ENCODE measurements around the gene ARFRP1. TPM values are rescaled to one million over a fixed set of nuclear protein-coding genes. Genes with fewer than 3 reads are reported as not detected.

The ARFRP1 gene
- total RNA-seq, 1 experiment from 2014 or later = 42.7 TPM

DNA sequence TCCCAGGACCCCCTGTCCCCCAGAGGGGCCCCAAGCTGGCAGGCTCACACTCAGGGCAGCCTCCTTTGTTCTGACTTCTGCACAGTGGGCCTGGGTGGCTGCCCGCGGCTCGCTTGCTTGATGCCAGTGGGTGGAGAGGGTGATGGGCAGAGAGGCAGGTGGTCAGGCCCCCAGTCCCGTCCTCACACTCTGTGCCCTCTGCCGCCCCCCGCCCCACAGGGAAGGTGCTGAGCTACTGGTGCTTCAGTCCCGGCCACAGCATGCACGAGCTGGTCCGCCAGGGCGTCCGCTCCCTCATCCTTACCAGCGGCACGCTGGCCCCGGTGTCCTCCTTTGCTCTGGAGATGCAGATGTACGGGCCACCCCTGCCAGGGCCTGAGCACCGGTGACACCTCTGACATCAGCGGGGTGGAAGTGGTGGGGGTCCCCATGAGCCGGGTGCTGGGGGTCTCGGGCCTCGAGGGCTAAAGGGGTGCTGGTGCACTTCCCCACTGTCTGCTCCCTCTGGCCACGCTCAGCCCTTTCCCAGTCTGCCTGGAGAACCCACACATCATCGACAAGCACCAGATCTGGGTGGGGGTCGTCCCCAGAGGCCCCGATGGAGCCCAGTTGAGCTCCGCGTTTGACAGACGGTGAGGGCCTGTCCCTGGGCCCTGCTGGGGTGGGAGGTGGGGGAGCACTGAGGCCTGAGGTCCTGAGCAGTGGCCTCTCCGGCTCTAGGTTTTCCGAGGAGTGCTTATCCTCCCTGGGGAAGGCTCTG lies 20.2 kb downstream of the ARFRP1 start:
- no peak overlapping the region for H3K27ac ChIP-seq (ENCODE audit: insufficient read length, low read depth, low read length)

More for the DNA sequence above, 20.2 kb downstream of the ARFRP1 start:
- Mint-ChIP-seq H3K4me1 (no peaks in the 10 kb centered on the region), H3K27me3 (ENCODE audit: low read depth) (no peaks in the 10 kb centered on the region; the same call in 1 of the 2 replicates), H3K9me3 (no peaks in the 10 kb centered on the region), H3K4me3 (no peak overlapping the region), H3K27ac (no peak overlapping the region), H3K36me3 (ENCODE audit: insufficient read depth in 1 of 3, low read depth in 3 of 3) (peaks cover 5 to 8% (median 6%) of the 10 kb centered on the region in 3 experiments; a peak in 6 of 7 replicates)
- Histone ChIP-seq H3K9ac (ENCODE audit: extremely low read depth, insufficient read length, low read length) (no peak overlapping the region), H3K79me1 (ENCODE audit: insufficient read depth, low read depth, low read length, poor library complexity, severe bottlenecking) (no peaks in the 10 kb centered on the region), H3K23ac (ENCODE audit: insufficient read length, low read depth, low read length) (no peak overlapping the region), H2AK5ac (ENCODE audit: insufficient read length, low read length) (no peak overlapping the region), H4K5ac (ENCODE audit: insufficient read length, low read depth, low read length) (no peak overlapping the region), H3K56ac (ENCODE audit: insufficient read length, low read depth, low read length) (no peak overlapping the region), H3K79me2 (ENCODE audit: insufficient read depth, low read length) (no peaks in the 10 kb centered on the region), H2AFZ (ENCODE audit: low read length) (no peak overlapping the region), H3K4me1 (ENCODE audit: insufficient read depth, low read length) (no peaks in the 10 kb centered on the region), H3K9me3 (ENCODE audit: control insufficient read depth, low read depth, low read length) (no peaks in the 10 kb centered on the region), H2BK5ac (ENCODE audit: insufficient read length, low read length) (no peak overlapping the region), H4K20me1 (ENCODE audit: control insufficient read depth, insufficient read depth, insufficient read length) (no peaks in the 10 kb centered on the region), H2BK12ac (ENCODE audit: insufficient read length, low read depth, low read length) (no peak overlapping the region), H3K4me2 (ENCODE audit: insufficient read depth, insufficient read length, low read length) (no peak overlapping the region), H3K23me2 (ENCODE audit: insufficient read length, low read depth, low read length, poor library complexity, severe bottlenecking) (no peaks in the 10 kb centered on the region), H3K18ac (ENCODE audit: insufficient read length, low read depth, low read length) (no peak overlapping the region), H3K27me3 (ENCODE audit: insufficient read depth, low read length) (no peaks in the 10 kb centered on the region), H2BK15ac (ENCODE audit: low read depth, low read length) (no peak overlapping the region), H4K91ac (ENCODE audit: insufficient read length, low read depth, low read length) (no peak overlapping the region), H3K14ac (ENCODE audit: insufficient read depth, low read length) (no peak overlapping the region), H2BK120ac (ENCODE audit: low read depth, low read length, poor library complexity, severe bottlenecking) (no peak overlapping the region), H3T11ph (ENCODE audit: low read length) (no peak overlapping the region), H2BK20ac (ENCODE audit: low read depth, low read length, poor library complexity, severe bottlenecking) (no peak overlapping the region), H3K4ac (ENCODE audit: low read depth, low read length) (no peak overlapping the region), H4K8ac (replicated peaks; ENCODE audit: insufficient read length, low read depth, low read length) (no peak overlapping the region)
- no peak for DNase-seq
- WGBS (ENCODE audit: extremely low coverage, insufficient read length, low lambda C conversion rate) = no CpG with 5 or more reads among the region's 29 CpGs
- TF ChIP-seq, protein P1, sequence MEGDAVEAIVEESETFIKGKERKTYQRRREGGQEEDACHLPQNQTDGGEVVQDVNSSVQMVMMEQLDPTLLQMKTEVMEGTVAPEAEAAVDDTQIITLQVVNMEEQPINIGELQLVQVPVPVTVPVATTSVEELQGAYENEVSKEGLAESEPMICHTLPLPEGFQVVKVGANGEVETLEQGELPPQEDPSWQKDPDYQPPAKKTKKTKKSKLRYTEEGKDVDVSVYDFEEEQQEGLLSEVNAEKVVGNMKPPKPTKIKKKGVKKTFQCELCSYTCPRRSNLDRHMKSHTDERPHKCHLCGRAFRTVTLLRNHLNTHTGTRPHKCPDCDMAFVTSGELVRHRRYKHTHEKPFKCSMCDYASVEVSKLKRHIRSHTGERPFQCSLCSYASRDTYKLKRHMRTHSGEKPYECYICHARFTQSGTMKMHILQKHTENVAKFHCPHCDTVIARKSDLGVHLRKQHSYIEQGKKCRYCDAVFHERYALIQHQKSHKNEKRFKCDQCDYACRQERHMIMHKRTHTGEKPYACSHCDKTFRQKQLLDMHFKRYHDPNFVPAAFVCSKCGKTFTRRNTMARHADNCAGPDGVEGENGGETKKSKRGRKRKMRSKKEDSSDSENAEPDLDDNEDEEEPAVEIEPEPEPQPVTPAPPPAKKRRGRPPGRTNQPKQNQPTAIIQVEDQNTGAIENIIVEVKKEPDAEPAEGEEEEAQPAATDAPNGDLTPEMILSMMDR (conservative IDR thresholded peaks at IDR 0.05) = no peak
